ENCODE data around the gene AKR1B15. TPM values are rescaled to one million over a fixed set of nuclear protein-coding genes. Genes with fewer than 3 reads are reported as not detected.
"Not testable (repeated sequence)": the region's sequence is repeated elsewhere in the genome, so short reads cannot be mapped to it uniquely, and the experiment has no call there.

Gene AKR1B15
- total and polyA plus RNA-seq, 2 of the 4 experiments (the other 2 are of a cell fraction) = not detected

DNA sequence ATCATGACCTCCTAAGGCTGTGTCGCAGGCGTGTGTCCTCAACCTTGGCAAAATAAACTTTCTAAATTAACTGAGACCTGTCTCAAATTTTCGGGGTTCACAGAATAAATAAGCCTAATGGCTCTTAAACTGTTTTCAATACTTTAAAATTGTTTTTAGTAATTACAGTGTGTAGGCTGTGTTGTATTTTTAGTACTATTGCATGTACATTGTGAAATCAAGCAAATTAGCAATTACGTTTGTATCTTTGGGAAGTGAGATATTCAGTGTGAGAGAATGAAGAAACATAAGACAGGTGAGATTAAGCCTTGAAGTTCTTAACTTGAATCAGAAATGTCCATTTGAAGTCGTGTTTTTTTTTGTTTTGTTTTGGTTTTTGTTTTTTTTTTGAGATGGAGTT lies 26.3 kb upstream of the AKR1B15 start:
- Histone ChIP-seq H2AFZ (replicated peaks; ENCODE audit: low read length, poor library complexity) (no peak overlapping the region), H4K91ac (ENCODE audit: insufficient read depth, low read depth, low read length) (no peak overlapping the region), H3K4me1 (ENCODE audit: control insufficient read depth, insufficient read depth, low read length) (peaks cover 5% of the 10 kb centered on the region), H3K4me2 (ENCODE audit: low read depth, low read length) (no peak overlapping the region), H4K8ac (ENCODE audit: low read depth in 2 of 2, low read length in 2 of 2) (no peak overlapping the region), H2BK120ac (ENCODE audit: low read depth, low read length) (no peak overlapping the region), H3K27me3 (ENCODE audit: control insufficient read depth, insufficient read depth, low read length) (no peaks in the 10 kb centered on the region), H2BK15ac (ENCODE audit: low read depth, low read length) (no peak overlapping the region), H3K27ac (ENCODE audit: insufficient read depth, low read length) (no peak overlapping the region), H2AK5ac (ENCODE audit: low read depth, low read length) (no peak overlapping the region), H3K4me3 (ENCODE audit: insufficient read depth, low read depth, low read length) (no peak overlapping the region), H4K5ac (ENCODE audit: low read depth, low read length) (no peak overlapping the region), H3K79me1 (ENCODE audit: low read depth in 1 of 2, low read length in 2 of 2) (no peaks in the 10 kb centered on the region), H3K9me1 (ENCODE audit: insufficient read depth, low read length) (no peaks in the 10 kb centered on the region), H3K14ac (replicated peaks; ENCODE audit: low read depth, low read length) (no peak overlapping the region), H4K20me1 (ENCODE audit: insufficient read depth, low read length) (no peaks in the 10 kb centered on the region), H3K4ac (ENCODE audit: low read depth, low read length) (no peak overlapping the region), H3K23ac (ENCODE audit: low read depth, low read length) (no peak overlapping the region), H3K36me3 (ENCODE audit: control insufficient read depth, insufficient read depth, low read length) (no peaks in the 10 kb centered on the region), H2BK5ac (ENCODE audit: low read depth, low read length, poor library complexity, severe bottlenecking) (no peak overlapping the region), H2BK20ac (ENCODE audit: low read depth, low read length) (no peak overlapping the region), H3K18ac (ENCODE audit: low read depth, low read length) (no peak overlapping the region), H2AK9ac (replicated peaks; ENCODE audit: low read depth, low read length, poor library complexity) (no peak overlapping the region), H3K56ac (ENCODE audit: extremely low read depth, insufficient read depth, low read length) (no peak overlapping the region), H3K9ac (ENCODE audit: low read depth, low read length) (no peak overlapping the region), H3K9me3 (ENCODE audit: control insufficient read depth, insufficient read depth, low read length) (no peaks in the 10 kb centered on the region)
- in situ Hi-C loops (cut with MboI; ENCODE audit: low sequenced_read_pairs) (no loop called here), dilution Hi-C loops (cut with HindIII; ENCODE audit: low sequenced_read_pairs, unreplicated experiment) (no loop called here), intact Hi-C loops (cut with micrococcal nuclease) (no loop called here)
- no peak for ATAC-seq (ENCODE audit: low read depth)
- no peak for DNase-seq
- TF ChIP-seq CEBPB (IDR thresholded peaks at IDR 0.05; ENCODE audit: low read depth, low read length) (0 out of 2 replicates have a peak, but pooled peaks have one; percentile 8), MXI1 (IDR thresholded peaks at IDR 0.05; ENCODE audit: borderline replicate concordance, low read depth, low read length) (no peak)
- no CpG with 5 or more reads among the region's 5 CpGs for WGBS, 2 experiments (ENCODE audit: extremely low coverage in 2 of 2, insufficient read length in 1 of 2)
- CTCF ChIA-PET = no interaction called here
- BruUV-seq (replicated peaks) = no TSS peak
- POLR2A ChIA-PET (ENCODE audit: unreplicated experiment) = no interaction called here

DNA sequence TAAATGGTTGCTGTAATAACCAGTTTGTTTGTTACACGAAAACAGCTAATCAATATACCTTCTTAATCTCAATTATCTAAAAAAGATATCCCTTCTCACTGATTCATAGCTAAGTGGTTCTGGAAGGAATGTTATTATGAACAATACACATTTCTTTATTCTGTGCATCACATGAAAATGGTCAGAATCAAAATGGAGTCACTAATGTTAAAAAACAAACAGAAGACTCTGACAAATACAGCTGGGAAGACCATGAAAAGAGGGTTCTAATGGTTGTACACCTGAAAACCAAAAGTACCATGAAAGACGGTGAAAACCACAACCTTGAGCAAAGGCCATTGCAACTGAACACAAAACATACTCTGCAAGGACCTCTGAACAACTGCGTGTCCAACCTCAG lies 23.5 kb upstream of the AKR1B15 start:
- in situ Hi-C loops (cut with MboI; ENCODE audit: low sequenced_read_pairs); H2AK5ac ChIP-seq (ENCODE audit: low read depth, low read length); H3K36me3 ChIP-seq (ENCODE audit: control insufficient read depth, insufficient read depth, low read length); H4K91ac ChIP-seq (ENCODE audit: insufficient read depth, low read depth, low read length); H2BK15ac ChIP-seq (ENCODE audit: low read depth, low read length); intact Hi-C loops (cut with micrococcal nuclease); POLR2A ChIA-PET (ENCODE audit: unreplicated experiment); BruUV-seq (replicated peaks); ATAC-seq (ENCODE audit: low read depth); H2AFZ ChIP-seq (replicated peaks; ENCODE audit: low read length, poor library complexity); H3K56ac ChIP-seq (ENCODE audit: extremely low read depth, insufficient read depth, low read length); H3K23ac ChIP-seq (ENCODE audit: low read depth, low read length); dilution Hi-C loops (cut with HindIII; ENCODE audit: low sequenced_read_pairs, unreplicated experiment); H3K27ac ChIP-seq (ENCODE audit: insufficient read depth, low read length); H4K8ac ChIP-seq (ENCODE audit: low read depth in 2 of 2, low read length in 2 of 2); H2BK120ac ChIP-seq (ENCODE audit: low read depth, low read length); H3K18ac ChIP-seq (ENCODE audit: low read depth, low read length); H2BK5ac ChIP-seq (ENCODE audit: low read depth, low read length, poor library complexity, severe bottlenecking); H3K14ac ChIP-seq (replicated peaks; ENCODE audit: low read depth, low read length); H2AK9ac ChIP-seq (replicated peaks; ENCODE audit: low read depth, low read length, poor library complexity); H3K9me1 ChIP-seq (ENCODE audit: insufficient read depth, low read length); H3K4ac ChIP-seq (ENCODE audit: low read depth, low read length); H3K9ac ChIP-seq (ENCODE audit: low read depth, low read length); H3K4me2 ChIP-seq (ENCODE audit: low read depth, low read length); CTCF ChIA-PET; H3K79me1 ChIP-seq (ENCODE audit: low read depth in 1 of 2, low read length in 2 of 2); DNase-seq; H4K5ac ChIP-seq (ENCODE audit: low read depth, low read length); H3K9me3 ChIP-seq (ENCODE audit: control insufficient read depth, insufficient read depth, low read length); H3K4me3 ChIP-seq (ENCODE audit: insufficient read depth, low read depth, low read length); H4K20me1 ChIP-seq (ENCODE audit: insufficient read depth, low read length); H2BK20ac ChIP-seq (ENCODE audit: low read depth, low read length): not testable (repeated sequence)
- Histone ChIP-seq H3K4me1 (ENCODE audit: control insufficient read depth, insufficient read depth, low read length) (peaks cover 10% of the 10 kb centered on the region), H3K27me3 (ENCODE audit: control insufficient read depth, insufficient read depth, low read length) (peaks cover 10% of the 10 kb centered on the region)
- WGBS, 2 experiments (ENCODE audit: extremely low coverage in 2 of 2, insufficient read length in 1 of 2) = 93% methylated on average over 2 of the region's 3 CpGs; no CpG with 5 or more reads in 1 of the 2 experiments
